Activated naive CD4-positive, alpha-beta T cell treated with anti-CD3 and anti-CD28 coated beads, Interleukin-2, amount 50 U/mL, for 72 hours (primary cell): Measurements from ENCODE around the gene PPP1R3C. TPM values are rescaled to one million over a fixed set of nuclear protein-coding genes. Genes with fewer than 3 reads are reported as not detected.

Source experiments
- ATAC-seq, 2 donors: fragments of 150-1000 bp; cut with Tn5 transposase; 2 replicates each; pipeline ENCODE4 v1.10.0; 2021; ENCODE audit warnings: mild to moderate bottlenecking in 2 of 2, moderate library complexity in 2 of 2
- DNase-seq, 2 donors: peaks; one replicate each; pipeline ENCODE4 v3.0.0; 2021 to 2022; ENCODE audit warnings: low spot score in 2 of 2
- H3K27ac Mint-ChIP-seq, 2 donors: one replicate each; pipeline ENCODE4 v1.8.0; 2022; ENCODE audit warnings: mild to moderate bottlenecking in 2 of 2, mixed read lengths in 2 of 2
- H3K36me3 Mint-ChIP-seq, 2 donors: one replicate each; pipeline ENCODE4 v1.8.0; 2022; ENCODE audit warnings: mixed read lengths in 2 of 2
- H3K9me3 Mint-ChIP-seq, 2 donors: one replicate each; pipeline ENCODE4 v1.8.0; 2022; ENCODE audit warnings: mixed read lengths in 2 of 2
- total RNA-seq, 2 donors: library from RNA; stranded (reverse); gene quantifications; one replicate each; pipeline ENCODE4 v1.2.3, GENCODE V29; 2022

PPP1R3C gene
- total RNA-seq, 2 donors from 2014 or later, result 0.09 to 0.82 TPM

DNA sequence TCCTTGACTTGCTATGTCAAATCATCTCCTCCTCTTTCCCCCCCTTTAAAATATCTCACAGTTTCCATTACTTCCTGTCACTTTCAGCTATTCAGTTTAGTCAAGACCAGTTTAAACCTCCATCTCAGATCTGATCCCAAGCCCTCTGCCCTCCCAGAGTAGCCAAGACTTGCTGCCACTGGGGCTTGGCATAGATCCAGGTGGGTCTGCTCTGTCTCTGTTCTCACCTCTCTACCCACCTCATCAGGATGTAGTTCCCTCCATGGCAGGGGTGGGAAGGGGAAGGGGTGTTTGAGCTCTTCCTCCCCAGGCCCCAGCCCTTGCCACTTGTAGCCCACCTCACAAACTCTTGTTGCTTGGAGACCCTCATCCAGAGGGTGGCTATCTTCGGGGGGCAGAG is 22.0 kb downstream of the PPP1R3C start:
- no peak overlapping the region for H3K27ac Mint-ChIP-seq
- ATAC-seq, result no peak

DNA sequence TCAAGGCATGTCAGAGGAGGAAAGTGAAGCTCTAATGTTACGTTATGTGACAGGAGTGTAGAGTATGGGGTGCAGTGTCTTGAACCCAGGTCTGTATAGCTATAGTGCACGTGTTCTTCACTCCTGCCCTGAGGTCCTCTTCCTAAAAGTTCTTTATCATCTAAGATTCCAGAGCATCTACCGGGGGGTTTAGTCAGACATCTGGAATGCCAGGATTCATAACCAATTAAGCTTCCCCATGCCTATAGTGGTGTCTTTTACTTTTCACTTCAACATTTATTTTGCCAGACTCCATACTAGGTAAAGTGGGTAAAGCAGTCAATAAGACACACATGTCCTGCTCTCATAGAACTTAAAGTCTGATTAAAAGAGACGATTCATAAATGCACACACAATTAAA is 22.4 kb downstream of the PPP1R3C start:
- Mint-ChIP-seq H3K9me3 (peaks cover 8 to 10% of the 10 kb centered on the region in 2 donors), H3K27ac (no peak overlapping the region), H3K36me3 (peaks cover 0 to 11% of the 10 kb centered on the region in 2 donors)
- DNase-seq (no peak), ATAC-seq (no peak)

More for the DNA sequence above, 22.0 kb downstream of the PPP1R3C start:
- Mint-ChIP-seq H3K36me3 (peaks cover 0 to 6% of the 10 kb centered on the region in 2 donors), H3K9me3 (peaks cover 5 to 6% of the 10 kb centered on the region in 2 donors)
- no peak for DNase-seq

DNA sequence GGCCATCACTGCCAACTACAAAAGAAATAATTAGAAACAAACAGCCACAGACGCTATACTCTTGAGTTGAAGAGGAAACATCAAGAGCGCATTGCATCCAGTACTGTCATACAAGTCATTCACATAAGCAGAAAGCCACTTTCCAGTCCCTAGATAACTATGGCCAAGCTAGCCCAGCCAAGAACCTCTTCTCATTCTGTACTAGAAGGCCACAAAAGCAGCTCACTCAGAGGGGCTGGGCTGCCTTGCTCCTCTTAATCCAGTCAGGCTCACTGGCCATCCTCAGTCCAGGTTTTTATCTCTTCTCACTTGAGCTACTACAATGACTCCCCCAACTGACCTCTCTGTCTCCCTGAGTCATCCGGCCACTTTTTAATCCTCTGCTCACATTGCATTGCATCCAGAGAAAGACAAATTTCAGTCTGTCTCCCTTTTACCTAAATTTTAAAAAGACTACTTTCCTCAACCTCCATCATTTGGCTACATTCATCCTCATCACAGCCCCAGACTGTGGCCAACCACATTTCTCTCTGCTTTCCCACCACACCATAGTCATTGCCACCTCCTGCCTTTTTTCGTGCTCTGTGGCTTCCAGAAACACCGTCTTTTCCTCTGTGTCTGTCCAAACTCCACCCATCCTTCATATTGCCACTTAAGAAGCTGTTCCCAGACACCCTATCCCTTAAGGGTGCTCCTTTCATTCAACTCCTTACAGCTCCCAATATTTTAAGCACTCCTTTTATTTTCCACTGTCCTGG is 25.0 kb downstream of the PPP1R3C start:
- Mint-ChIP-seq H3K9me3 (peaks cover 8 to 10% of the 10 kb centered on the region in 2 donors), H3K36me3 (peaks cover 0 to 11% of the 10 kb centered on the region in 2 donors), H3K27ac (no peak overlapping the region)
- ATAC-seq, result no peak
- DNase-seq, result no peak

- Mint-ChIP-seq H3K27ac (no peak overlapping the region), H3K9me3 (peaks cover 8 to 10% of the 10 kb centered on the region in 2 donors), H3K36me3 (peaks cover 0 to 11% of the 10 kb centered on the region in 2 donors)
- ATAC-seq (no peak), DNase-seq (no peak)
Observed at GRCh38 chr10:91605968-91606367, 26.9 kb downstream of the PPP1R3C start.

DNA sequence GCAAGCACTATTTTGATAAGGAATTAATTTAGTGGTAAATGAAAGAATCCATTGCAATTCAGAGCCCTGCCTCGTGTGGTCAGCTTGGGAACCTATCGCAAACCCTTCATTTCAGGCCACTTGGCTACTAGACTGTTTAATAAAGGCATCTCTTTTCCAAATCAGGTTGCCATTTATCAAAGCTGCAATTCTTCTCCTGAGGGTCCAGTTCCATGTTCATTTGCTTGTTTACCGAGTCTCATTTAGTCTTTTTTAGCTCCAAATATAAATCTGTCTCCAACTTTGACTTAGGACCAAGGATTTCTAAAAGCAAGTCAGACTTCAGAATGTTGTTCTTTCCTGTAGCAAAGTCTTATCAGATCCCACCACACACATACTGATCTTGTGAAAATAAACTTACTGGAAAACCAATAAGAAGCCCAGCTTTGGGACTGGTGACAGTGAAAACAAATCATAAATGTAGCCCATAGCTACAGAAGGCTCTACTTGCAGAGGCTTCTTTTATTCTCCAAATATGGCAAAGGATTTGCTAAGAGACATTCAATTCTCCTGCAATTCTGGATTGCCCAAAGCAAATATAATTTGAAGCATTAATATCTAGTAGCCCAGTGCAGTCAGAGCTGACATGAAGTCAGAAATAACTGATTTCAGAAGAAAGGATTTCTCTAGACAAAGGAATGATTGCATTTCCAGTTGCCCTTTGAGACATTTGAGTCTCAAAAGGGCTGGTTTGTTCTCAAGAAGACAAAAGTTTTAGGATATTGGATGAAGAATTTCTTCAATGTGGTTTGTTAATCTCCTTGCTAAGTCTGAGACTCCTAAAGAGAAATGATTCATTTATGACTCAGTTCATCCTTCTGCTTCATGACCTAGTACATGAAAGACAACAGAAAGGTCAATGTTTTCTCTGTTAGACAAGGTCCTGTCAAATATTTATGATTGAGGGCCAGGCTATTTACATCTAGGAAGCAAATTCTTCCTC is 28.0 kb downstream of the PPP1R3C start:
- H3K9me3 Mint-ChIP-seq, result peaks cover 8 to 10% of the 10 kb centered on the region in 2 donors
- H3K27ac Mint-ChIP-seq, result no peak overlapping the region
- no peak for DNase-seq
- peak; percentile 71 to 82 for ATAC-seq
- peaks cover 0 to 11% of the 10 kb centered on the region in 2 donors for H3K36me3 Mint-ChIP-seq

DNA sequence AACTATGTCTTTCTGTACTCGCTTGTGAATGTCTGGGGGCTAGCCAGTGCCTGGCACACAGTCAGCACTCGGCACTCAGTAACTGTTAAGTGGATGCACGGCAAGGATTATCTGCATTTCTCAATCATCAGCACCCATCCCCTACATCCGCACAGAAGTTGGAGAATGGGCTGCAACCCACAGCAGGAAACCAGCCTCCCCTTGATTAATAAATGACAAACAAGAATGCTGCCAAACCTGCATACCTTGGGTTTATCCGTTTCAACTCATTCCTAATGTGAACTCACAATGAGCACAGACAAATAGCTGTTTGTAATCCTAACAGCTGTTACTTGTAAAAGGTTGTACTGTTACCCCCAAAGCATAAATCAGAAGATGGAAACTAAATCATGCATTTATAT is 28.9 kb downstream of the PPP1R3C start:
- H3K36me3 Mint-ChIP-seq, result peaks cover 0 to 11% of the 10 kb centered on the region in 2 donors
- no peak overlapping the region for H3K27ac Mint-ChIP-seq
- no peak for ATAC-seq
- DNase-seq, result no peak
- peaks cover 8 to 10% of the 10 kb centered on the region in 2 donors for H3K9me3 Mint-ChIP-seq

DNA sequence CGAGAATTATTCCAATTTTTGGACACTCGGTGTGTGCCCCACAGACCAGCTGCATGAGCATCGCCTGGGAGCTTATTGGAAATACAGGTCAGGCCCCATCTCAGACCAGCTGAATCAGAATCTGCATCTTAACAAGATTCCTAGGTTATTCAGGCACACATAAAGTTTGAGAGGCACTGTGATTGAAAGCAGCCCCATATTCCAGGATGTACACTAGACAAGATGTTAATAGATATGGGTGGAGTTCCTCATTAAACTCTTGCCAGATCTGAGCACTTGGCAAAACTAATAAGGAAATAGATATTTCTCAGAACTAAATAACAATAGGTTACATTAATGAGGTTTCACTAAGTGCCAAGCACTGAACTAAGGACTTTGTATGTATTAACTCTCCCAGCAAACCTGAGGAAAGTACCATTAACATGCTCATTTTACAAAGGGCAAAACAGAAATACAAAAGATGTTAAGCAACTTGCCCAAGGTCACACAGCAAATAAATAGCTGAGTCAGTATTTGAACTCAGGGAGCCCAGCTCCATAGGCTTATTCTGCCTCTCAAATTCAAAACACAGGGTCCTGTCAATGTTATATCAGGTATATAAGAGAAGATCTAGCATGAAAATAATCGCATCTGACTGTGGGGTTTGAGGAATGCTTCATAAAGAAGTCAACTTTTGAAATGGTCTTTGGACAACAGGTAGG is 29.9 kb downstream of the PPP1R3C start:
- peaks cover 8 to 10% of the 10 kb centered on the region in 2 donors for H3K9me3 Mint-ChIP-seq
- ATAC-seq (no peak), DNase-seq (no peak)
- H3K36me3 Mint-ChIP-seq, result peaks cover 0 to 11% of the 10 kb centered on the region in 2 donors
- H3K27ac Mint-ChIP-seq, result no peak overlapping the region

GRCh38 chr10:91602449-91602848 is 30.4 kb downstream of the PPP1R3C start:
- Mint-ChIP-seq H3K27ac (no peak overlapping the region), H3K9me3 (peaks cover 8 to 10% of the 10 kb centered on the region in 2 donors), H3K36me3 (peaks cover 0 to 11% of the 10 kb centered on the region in 2 donors)
- no peak for ATAC-seq
- no peak for DNase-seq

- peaks cover 0 to 8% of the 10 kb centered on the region in 2 donors for H3K36me3 Mint-ChIP-seq
- H3K27ac Mint-ChIP-seq, result no peak overlapping the region
- ATAC-seq, result no peak
- H3K9me3 Mint-ChIP-seq, result peaks cover 5 to 7% of the 10 kb centered on the region in 2 donors
- DNase-seq, result no peak
Observed at GRCh38 chr10:91601212-91601611, 31.7 kb downstream of the PPP1R3C start.

GRCh38 chr10:91598211-91598977 is 34.5 kb downstream of the PPP1R3C start:
- DNase-seq, result no peak
- Mint-ChIP-seq H3K36me3 (no peaks in the 10 kb centered on the region), H3K27ac (no peak overlapping the region), H3K9me3 (no peaks in the 10 kb centered on the region)
- ATAC-seq, result no peak

DNA sequence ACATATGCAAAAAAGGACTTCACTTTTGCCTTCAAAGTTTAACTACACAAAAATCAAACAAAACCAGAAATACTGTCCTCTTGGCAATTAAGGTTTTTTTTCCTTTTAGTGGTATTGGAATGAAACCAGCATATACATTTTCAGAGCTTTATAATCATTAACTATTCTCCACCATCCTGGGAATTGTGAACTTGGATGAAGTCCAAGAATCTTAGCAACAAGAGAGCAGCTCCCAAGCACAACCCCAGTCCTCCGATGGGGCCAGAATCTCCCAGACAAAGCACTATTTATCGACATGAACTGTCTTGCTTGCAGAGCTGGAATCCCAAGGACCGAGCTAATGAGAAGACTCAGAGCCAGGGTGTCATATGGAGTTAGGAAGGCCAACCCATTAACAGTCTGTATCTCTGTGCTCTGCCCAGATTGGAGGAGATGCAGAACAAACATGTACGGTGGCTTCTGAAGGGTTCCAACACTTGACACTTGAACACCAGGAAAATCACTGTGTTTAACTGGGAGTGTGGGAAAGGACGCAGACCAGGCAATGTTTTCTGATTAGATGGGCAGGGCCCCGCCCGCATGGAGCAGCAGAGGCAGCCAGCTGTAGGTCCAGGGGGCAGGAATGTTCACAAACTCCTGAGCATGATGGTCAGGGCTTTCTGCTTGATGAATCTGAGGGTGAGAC is 35.5 kb downstream of the PPP1R3C start:
- no peaks in the 10 kb centered on the region for H3K9me3 Mint-ChIP-seq
- H3K27ac Mint-ChIP-seq, result no peak overlapping the region

GRCh38 chr10:91596825-91597196 is 36.1 kb downstream of the PPP1R3C start:
- ATAC-seq (peak in 1 of 2 donors; percentile 70), DNase-seq (no peak)

More for the DNA sequence above, 35.5 kb downstream of the PPP1R3C start:
- DNase-seq (no peak), ATAC-seq (no peak)
- no peaks in the 10 kb centered on the region for H3K36me3 Mint-ChIP-seq

GRCh38 chr10:91593834-91594233 is 39.0 kb downstream of the PPP1R3C start:
- ATAC-seq (no peak), DNase-seq (no peak)
- no peak overlapping the region for H3K27ac Mint-ChIP-seq
- H3K36me3 Mint-ChIP-seq, result no peaks in the 10 kb centered on the region
- H3K9me3 Mint-ChIP-seq, result no peaks in the 10 kb centered on the region

More at GRCh38 chr10:91596825-91597196, 36.1 kb downstream of the PPP1R3C start:
- Mint-ChIP-seq H3K27ac (no peak overlapping the region), H3K9me3 (no peaks in the 10 kb centered on the region), H3K36me3 (no peaks in the 10 kb centered on the region)

DNA sequence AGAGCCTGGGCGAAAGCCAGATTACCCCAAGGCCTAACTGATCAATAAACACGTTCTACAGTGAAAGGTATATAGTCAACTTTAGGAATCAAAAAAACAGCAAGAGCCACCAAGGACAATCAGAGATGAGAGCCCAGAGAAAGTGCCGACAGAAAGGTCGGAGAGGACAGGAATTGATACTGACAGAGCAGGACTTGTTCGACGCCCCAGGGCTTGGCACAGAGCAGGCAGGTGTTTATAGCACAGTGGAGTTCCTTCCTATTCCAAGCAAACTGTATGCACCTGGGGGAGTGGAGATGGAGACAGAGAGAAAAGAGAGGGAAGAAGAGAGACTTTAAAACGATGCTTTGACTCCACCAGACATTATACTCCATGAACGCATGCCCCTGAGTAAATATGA is 39.5 kb downstream of the PPP1R3C start:
- H3K27ac Mint-ChIP-seq, result no peak overlapping the region
- H3K36me3 Mint-ChIP-seq, result no peaks in the 10 kb centered on the region
- no peak for ATAC-seq
- DNase-seq, result no peak
- H3K9me3 Mint-ChIP-seq, result no peaks in the 10 kb centered on the region

DNA sequence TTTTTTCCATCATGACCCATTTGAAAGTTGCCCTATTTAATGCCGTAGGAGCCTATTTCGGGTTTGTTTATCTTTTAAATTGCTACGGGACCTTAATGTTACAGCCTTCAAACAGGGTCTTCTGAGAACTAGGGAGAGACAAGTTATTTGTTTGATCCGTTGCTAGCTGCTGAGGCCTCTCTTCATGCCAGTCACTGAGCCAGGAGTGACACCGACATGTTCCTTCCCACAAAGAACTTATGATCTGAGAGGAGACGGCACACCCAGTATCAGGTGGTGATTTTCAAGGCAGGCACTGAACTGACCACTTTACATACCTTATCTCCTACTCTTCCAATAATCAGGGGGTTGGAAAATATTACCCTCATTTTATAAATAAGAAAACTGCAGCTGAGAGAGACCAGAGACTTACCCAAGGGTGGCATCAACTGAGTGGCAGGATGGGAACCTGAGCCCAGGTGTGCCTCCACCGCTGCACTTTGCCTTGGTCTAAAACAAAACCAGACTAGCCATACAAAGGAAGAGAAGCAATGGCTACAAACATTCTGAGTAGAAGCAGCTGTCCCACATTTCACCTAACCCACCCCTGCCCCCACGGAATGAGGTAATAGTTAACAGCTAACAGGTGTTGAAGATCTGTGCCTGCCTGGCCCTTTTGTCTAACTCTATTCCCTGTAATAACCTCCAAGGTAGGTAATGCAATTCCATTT is 40.5 kb downstream of the PPP1R3C start:
- no peaks in the 10 kb centered on the region for H3K36me3 Mint-ChIP-seq
- H3K9me3 Mint-ChIP-seq, result no peaks in the 10 kb centered on the region
- no peak overlapping the region for H3K27ac Mint-ChIP-seq
- no peak for DNase-seq
- no peak for ATAC-seq
